HTR-8/SVneo (cell line): Measurements from ENCODE around the gene KBTBD4.
"Not testable (repeated sequence)": the region's sequence is repeated elsewhere in the genome, so short reads cannot be mapped to it uniquely, and the experiment has no call there.

Source experiments
- DNase-seq: peaks from one replicate; pipeline ENCODE4 v3.0.0; 2011; ENCODE audit warnings: low spot score, mixed read lengths; ENCODE audit not compliant: insufficient read length
- FAIRE-seq: peaks from 2 replicates; lab custom pipeline; 2011; peaks lifted over from hg19 to GRCh38; lab: Jason Lieb, UNC

The KBTBD4 gene

DNA sequence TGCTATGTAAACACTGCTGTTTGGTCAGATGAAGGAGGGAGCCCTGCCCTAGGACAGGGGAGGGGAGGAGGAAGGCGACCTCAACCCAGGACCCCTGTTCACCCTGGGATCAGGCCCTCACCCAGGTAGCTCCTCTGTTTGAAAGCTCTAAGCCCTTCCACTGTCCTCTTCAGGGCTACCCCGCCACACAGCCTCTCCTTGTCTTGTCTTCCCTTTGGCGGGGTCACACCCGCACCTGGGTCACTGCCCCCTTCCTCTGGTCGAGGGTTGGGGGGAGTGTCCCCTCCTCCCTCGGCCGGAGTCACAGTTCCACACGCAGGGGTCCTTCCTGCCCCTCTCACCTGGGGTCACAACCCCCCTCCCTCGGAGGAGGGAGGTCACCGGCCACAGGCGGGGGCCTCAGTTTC is 13.8 kb downstream of the KBTBD4 start:
- FAIRE-seq (no peak), DNase-seq (no peak)

DNA sequence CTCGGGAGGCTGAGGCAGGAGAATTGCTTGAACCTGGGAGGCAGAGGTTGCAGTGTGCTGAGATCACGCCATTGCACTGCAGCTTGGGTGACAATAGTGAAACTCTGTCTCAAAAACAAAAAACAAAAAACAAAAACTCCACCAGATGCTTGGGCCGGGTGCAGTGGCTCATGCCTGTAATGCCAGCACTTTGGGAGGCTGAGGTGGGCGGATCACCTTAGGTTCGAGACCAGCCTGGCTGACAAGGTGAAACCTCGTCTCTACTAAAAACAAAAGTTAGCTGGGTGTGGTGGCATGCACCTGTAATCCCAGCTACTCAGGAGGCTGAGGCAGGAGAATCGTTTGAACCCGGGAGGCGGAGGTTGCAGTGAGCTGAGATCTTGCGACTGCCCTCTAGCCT is 14.4 kb downstream of the KBTBD4 start:
- DNase-seq, FAIRE-seq: not testable (repeated sequence)

DNA sequence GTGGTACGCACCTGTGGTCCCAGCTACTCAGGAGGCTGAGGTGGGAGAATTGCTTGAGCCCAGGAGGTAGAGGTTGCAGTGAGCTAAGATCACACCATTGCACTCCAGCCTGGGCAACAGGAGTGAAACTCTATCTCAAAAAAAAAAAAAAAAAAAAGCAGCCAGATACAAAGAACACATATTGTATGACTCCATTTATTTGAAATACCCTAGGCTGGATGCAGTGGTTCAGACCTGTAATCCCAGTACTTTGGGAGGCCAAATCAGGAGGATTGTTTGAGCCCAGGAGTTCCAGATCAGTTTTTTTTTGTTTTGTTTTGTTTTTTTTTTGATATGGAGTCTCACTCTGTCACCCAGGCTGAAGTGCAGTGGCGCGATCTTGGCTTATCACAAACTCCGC is 16.4 kb downstream of the KBTBD4 start:
- not testable (repeated sequence) for FAIRE-seq, DNase-seq

DNA sequence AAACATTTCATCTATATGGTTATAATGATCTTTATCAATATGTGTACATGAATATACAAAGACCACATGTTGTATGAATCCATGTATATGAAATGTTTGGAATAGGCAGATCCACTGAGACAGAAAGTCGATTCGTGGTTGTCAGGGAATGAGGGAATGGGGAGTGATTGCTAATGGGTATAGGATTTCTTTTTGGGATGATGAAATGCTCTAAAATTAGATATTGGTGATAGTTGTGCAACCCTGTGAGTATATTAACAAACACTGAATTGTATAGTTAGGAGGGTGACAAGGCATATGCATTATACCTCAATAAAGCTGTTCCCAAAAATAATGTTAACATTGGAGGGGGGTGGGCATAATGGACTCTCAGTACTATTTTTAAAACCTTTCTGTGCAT is 18.3 kb downstream of the KBTBD4 start:
- FAIRE-seq, result no peak

DNA sequence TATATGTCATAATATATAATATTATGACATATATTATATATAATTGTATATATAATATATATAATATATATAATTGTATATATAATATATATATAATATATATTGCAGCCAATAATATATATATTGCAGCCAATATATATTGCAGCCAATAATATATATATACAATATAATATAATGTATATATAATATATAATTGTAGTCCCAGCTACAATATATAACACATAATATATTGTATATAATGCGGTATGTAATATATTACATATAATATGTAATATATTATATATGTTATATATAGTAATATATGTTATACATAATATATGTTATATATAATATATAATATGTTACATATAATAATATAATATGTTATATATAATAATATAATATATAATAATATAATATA is 20.1 kb downstream of the KBTBD4 start:
- DNase-seq, result no peak
- no peak for FAIRE-seq

More for the DNA sequence above, 18.3 kb downstream of the KBTBD4 start:
- DNase-seq, result no peak

DNA sequence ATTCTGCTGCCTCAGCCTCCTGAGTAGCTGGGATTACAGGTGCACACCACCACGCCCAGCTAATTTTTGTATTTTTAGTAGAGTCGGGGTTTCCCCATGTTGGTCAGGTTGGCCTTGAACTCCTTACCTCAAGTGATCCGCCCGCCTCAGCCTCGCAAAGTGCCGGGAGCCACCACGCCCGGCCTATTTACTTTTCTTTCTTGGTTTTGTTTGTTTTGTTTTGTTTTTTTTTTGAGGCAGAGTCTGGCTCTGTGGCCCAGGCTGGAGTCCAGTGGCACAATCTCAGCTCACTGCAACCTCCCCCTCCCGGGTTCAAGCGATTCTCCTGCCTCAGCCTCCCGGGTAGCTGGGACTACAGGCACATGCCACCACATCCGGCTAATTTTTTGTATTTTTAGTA is 21.8 kb downstream of the KBTBD4 start:
- not testable (repeated sequence) for FAIRE-seq, DNase-seq

DNA sequence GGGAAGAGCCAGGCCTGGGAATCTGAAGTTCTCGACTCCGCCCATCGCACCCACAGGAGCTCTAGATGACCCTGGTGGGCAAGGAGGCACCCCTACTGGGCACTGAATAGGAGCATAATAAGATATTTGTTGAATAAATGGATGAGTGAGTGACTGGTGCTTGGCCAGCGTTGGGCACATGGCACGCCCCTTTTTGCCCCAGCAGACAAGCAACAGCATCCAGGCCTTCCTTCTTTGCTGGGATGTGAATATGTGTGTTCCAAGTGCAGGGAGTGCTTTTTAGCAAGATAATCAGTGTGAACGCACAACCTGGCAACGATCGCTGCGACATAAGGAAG is 25.4 kb downstream of the KBTBD4 start:
- FAIRE-seq, result no peak
- no peak for DNase-seq

DNA sequence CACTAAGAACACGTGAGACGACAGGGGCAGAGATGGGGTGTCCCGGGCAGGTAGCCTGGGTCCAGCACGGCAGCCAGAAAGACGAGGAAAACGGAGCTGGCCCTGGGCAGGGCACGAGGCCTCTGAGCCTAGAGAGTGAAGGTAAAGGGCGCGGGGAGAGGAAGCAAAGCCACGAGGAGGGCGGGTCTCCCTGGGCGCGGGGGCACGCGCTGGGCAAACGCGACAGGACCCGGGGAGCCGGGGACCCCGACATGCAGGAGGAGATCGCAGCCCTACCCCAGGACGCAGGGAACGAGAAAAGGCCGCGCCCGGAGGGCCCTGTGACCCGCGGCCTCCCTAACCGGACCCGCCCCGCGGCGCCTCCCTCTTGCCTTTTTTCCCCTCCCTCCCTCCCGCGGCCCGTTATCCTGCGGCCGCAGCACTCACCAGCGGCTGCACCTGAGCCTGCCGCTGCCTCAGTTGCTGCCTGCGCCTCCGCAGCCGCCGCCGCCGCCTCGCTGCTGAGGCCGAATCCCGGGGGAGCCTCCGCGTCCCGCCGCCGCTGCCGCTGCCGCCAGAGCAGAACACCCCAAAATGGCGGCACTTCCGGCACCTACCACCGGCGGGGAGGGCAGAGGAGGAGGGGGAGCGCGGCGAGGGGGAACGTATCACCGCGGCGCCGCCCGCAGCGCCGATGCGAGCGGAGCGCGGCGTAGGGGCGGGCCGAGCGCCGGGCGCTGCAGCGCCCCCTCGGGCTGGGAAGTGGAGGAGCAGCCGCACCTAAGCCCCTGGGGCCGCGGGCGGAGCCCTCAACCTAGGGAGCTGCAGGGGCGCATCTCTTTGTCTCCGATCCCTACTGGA is 26.0 kb downstream of the KBTBD4 start, which contains the start of gene CELF1:
Gene CELF1 (minus strand): TSS at position 567 of the 840 bp plus-strand sequence. CDS start 53,609 bp downstream, outside the sequence.
- peak; percentile 83 for DNase-seq
- peak; percentile 74 for FAIRE-seq

DNA sequence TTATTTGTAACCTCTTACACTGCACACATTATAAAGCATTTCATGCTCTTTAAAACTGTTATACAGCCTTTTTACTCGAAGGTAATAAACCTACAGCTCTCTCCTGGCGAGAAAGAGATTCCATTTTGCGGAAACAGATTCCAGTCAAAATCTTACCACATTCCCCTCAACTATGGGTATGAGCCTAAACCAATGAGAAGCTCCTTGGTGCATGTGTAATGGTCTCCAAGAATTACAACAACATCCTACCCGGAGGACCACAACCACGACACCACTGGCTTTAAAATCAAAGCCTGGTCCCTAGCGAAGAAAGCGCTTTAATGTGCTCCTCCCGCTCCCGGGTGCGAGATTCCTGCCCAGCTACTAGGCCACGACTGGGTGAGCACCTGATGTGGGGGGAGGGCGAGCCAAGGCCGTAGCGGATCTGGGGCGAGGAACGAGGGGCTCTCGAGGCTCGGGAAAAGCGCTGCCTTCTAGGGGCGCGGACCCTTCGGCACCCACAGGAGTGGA is 26.7 kb downstream of the KBTBD4 start:
- no peak for DNase-seq
- FAIRE-seq, result no peak

DNA sequence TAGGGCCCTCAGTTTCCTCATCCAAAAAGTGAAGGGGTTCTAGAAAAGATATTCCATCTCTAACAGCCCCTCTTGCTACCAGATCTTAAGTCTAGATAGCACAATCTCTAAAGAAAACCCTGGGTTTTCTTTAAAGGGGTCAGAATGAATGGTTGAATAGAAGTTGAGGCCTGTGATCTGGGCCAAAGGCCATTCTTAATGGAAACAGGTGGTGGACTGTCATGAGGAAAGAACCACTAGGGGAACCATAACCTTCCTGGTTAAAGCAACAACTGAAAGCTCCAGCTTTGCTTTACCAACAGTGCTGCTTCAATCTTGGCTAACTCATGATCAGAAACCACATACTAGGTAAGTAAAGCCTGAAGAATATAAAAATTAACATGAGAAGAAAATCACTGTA is 27.7 kb downstream of the KBTBD4 start:
- no peak for FAIRE-seq
- no peak for DNase-seq

DNA sequence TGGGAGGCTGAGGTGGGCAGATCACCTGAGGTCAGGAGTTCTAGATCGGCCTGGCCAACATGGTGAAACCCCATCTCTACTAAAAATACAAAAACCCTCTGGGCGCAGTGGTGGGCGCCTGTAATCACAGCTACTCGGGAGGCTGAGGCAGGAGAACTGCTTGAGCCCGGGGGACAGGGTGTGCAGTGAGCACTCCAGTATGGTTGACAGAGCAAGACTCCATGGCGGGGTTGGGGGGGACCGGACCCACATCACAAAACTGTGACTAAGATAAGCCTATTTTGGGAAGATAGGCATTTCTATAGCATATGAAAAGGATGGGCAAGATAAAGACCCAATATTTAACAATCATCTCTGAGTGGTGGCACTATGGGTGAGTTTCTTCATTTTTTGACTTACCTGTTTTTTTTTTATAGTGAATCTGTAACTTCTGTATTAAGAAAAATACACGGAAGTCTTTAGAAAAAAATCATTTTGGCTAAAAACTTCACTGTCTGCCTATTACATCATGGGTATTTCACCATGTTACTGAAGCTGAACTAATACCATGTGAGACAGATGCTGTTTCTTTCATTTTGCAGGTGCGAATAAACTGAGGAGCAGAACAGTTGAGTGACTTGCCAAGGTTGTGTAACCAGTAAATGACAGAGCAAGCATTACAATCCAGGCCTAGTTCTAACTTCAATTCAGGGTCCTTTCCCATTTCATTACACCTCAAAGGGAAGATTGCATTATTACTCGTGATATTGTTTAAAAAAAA is 28.3 kb downstream of the KBTBD4 start:
- FAIRE-seq (no peak), DNase-seq (no peak)

DNA sequence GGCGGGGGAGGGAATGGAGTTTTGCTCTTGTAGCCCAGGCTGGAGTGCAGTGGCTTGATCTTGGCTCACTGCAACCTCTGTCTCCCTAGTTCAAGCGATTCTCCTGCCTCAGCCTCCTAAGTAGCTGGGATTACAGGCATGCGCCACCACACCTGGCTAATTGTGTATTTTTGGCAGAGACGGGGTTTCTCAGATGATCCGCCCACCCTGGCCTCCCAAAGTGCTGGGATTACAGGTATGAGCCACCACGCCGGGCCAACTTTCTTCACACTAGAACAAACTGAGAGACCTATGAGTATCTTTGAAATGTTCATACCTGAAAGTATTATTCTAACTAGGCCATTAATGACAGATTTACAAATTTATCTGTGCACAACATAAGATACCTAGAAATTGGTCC is 32.5 kb downstream of the KBTBD4 start:
- DNase-seq, FAIRE-seq: not testable (repeated sequence)

DNA sequence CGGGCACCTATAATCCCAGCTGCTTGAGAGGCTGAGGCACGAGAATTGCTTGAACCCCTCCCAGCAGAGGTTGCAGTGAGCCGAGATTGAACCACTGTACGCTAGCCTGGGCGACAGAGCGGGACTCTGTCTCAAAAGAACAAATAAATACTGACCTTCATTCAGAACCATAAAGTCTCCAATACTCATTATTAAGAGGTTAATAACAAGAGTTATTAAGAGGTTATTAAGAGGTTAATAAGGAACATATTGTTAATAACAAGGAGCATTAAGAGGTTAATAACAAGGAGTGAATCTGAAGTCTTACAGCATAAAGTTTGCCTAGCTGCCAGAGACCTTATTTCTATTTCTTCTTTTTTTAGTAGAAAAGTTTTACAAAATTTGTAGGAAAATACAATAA is 33.5 kb downstream of the KBTBD4 start:
- DNase-seq, result no peak
- no peak for FAIRE-seq

DNA sequence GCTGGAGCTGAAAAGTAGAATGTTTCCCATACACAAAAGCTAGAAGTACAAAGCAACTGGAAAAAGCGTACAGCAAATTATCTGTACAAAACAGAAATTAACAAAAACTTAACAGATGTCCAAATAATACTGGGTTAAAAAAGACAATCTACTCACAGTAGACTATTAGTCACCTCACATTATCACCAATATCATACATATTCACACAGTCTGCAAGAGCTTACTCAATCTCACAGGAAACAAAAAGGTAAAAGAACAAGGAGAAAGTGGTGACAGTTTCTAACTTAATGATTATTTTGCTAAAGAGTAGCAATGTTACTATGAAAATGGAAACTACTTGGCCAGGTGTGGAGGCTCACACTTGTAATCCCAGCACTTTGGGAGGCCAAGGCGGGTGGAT is 37.7 kb downstream of the KBTBD4 start:
- DNase-seq (no peak), FAIRE-seq (no peak)

DNA sequence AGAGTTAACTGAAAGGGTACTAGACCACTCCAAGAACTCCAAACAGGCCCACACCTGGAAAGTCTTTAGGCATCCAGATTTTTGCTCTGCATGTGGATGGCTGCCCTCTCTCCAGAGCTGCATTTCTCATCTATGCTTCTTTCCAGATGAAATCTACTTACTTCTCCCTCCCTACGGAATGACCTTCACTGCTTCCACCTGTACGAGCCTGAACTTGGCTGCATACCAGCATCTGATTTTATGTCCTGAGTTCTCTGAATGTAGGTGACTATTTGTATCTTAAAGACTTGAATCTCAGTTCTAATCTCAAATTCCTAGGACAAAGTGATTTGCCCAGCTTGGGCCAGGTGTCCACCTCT is 39.1 kb downstream of the KBTBD4 start:
- DNase-seq (no peak), FAIRE-seq (no peak)

DNA sequence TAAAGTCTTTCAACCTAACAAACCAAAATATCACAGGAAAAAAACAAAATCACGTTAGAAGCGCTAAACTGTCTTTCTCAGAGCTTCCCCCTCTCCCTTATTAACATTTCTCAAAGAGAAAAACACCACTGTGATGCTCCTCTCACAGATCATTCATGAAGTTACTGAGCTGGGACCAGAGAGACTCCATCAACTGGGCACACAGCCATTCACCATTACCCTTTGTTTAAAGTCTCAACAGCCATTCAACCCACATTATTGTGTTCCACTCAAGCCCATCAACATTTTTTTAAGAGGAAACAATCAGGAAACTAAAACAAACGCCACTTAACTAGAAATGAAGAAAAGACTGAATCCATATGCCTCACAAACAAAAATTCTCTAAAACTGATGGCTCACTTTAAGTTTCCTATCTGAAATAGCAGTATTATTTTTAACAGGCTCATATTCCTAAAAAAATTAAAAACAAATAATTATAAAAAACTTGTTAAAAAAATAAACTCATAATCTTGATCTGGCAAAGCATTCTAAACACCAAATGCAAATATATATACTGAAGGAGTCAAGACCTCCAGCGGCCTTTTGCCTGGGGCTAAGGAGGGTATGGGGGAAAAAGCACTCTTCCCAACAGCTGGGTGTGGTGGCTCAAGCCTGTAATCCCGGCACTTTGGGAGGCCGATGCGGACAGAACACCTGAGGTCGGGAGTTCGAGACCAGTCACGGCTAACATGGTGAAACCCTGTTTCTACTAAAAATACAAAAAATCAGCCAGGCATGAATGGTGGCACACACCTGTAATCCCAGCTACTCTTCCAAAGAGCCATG is 39.8 kb downstream of the KBTBD4 start:
- no peak for FAIRE-seq
- DNase-seq, result no peak

DNA sequence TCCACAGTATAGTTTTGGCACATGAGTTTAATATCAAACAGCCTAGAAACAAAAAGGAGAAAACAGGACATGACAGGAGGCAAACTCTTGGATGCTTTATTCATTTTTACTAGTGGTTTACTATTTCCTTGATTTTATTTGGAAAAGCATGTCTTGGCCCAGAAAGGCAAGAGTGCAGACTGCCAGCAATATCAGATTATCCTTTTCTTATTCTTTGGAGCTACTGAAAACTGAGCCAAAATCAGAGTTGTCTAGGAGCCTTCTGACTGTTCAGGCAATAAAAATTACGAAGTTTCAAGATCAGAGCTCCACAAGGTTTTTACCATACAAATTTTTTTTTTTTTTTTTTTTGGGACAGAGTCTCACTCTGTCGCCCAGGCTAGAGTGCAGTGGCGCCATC is 41.9 kb downstream of the KBTBD4 start:
- no peak for DNase-seq
- no peak for FAIRE-seq

DNA sequence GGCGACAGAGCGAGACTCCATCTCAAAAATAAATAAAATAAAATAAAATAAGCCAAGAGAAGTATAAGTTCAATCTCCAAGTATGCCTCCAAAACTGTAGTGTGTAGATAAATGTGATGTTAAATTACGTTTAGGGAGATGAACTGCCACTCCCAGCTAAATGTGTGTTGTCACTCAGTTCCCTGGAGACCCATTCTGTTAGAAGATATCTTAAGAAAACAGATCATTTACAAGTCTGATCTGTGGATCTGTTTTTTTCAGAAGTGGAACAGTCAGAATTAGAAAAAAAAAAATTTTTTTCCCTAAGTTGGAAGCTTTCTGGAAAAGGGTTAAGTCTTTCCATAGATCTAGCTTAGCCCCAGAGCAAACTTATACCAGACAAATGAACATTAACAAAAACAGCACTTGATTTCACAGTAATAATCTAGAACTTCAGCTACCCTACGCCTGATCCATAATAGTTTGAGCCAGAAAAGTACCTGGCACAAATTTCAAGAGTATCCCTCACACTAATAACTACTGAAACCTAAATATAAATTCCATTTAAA is 44.0 kb downstream of the KBTBD4 start:
- FAIRE-seq (no peak), DNase-seq (no peak)

DNA sequence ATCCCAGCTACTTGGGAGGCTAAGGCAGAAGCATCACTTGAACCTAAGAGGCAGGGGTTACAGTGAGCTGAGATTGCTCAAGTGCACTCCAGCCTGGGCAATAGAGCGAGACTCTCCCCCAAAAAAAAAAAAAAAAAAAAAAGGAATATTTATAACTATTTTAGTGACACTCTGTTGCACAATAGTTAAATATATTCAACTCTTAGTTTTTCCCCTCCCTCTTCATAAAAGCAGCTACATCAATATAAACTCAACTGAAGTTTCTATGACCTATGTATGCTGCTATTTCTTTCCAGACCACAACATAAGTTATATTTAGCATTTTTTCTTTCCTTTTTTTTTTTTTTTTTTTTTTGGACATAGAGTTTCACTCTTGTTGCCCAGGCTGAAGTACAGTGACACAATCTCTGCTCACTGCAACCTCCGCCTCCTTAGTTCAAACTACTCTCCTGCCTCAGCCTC is 45.0 kb downstream of the KBTBD4 start:
- no peak for FAIRE-seq

DNA sequence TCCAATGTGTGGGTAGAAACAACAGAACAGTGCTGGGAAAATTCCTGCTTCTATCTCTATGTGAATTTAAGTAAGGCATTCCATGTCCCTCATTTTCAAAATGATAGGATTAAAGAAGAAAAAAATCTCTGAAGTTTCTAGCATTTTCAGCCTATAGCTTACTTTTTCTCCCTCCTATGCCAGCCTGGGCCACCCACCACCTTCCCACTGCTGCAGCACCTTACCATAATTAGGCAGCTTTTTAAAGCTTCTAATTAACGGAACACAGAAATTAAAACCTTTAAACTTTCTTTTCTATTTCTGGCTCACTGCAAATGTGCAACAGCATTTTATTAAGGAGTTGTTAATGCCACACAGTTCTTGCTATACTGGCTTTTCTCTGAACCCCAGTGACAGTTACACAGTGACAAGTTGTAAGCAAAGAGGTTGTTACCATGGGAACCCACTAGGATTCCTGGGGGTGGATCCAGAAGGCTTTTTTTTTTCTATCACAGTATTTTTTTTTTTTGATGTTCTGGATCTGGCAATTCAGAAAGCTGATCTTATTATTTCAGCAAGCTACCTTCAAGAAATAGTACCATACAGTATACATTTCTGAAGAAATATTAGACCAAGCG is 46.1 kb downstream of the KBTBD4 start:
- no peak for FAIRE-seq

More for the DNA sequence above, 45.0 kb downstream of the KBTBD4 start:
- DNase-seq, result no peak

More for the DNA sequence above, 46.1 kb downstream of the KBTBD4 start:
- no peak for DNase-seq
